OCI-LY3 (cell line): Measurements from ENCODE around the gene ATRAID.

Source experiments
- CTCF ChIP-seq: fragments of 200-600, 300-600 bp; sonication (generic); IDR thresholded peaks from 2 replicates; pipeline ENCODE4 v1.5.1; 2014; ENCODE audit warnings: antibody characterized with exemption, low read length, low read depth
- EZH2phosphoT487 ChIP-seq: fragments of 200-600 bp; shearing (Covaris generic); IDR thresholded peaks from 2 replicates; pipeline ENCODE4 v1.6.1; 2018; ENCODE audit warnings: antibody characterized with exemption, mixed run types, low read depth

GRCh38 chr2:27263287-27264252 lies 51.7 kb downstream of the ATRAID start:
- no peak for TF ChIP-seq CTCF
- no peak for TF ChIP-seq EZH2phosphoT487
